ENCODE results near the gene FAM20A.

The FAM20A gene

DNA sequence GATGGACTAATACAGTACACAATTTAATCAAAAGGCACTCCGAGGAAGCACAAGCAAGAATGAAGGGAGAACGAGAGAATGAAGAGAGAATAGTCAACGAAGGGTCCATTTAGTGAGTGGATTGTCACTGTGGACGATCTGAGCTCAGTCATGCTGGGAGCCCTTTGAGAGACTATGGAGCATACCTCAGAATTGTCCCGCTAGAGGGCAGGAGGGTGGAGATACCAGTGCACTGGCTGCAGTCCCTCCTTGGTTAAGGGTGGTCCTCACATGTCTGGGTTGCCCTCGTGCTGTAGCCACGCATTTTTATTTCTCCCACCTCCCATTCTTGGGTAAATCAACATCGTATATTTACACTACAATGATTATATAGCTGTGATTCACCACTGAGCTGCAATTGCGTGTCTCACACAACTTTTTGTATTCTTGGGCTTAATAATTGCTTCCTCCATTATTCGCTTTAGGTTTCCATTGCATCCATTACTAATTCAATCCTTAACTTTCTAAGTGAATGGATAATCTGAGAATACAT is 33.2 kb upstream of the FAM20A start:
- TF ChIP-seq CTCF (IDR thresholded peaks at IDR 0.05; ENCODE audit: extremely low read depth, insufficient read depth, missing control alignments), result no peak
- in situ Hi-C loops (cut with MboI; ENCODE audit: low pct_unique_long_range_greater_than_20kb, low sequenced_read_pairs, unreplicated experiment), result no loop called here
- no peak for DNase-seq (ENCODE audit: low spot score)

GRCh38 chr17:68628576-68628957 is 27.4 kb upstream of the FAM20A start:
- DNase-seq (ENCODE audit: low spot score), result no peak
- in situ Hi-C loops (cut with MboI; ENCODE audit: low pct_unique_long_range_greater_than_20kb, low sequenced_read_pairs, unreplicated experiment), result no loop called here
- no peak for TF ChIP-seq CTCF (IDR thresholded peaks at IDR 0.05; ENCODE audit: extremely low read depth, insufficient read depth, missing control alignments)

GRCh38 chr17:68627956-68628575 is 26.9 kb upstream of the FAM20A start:
- DNase-seq (ENCODE audit: low spot score), result no peak
- in situ Hi-C loops (cut with MboI; ENCODE audit: low pct_unique_long_range_greater_than_20kb, low sequenced_read_pairs, unreplicated experiment), result no loop called here
- no peak for TF ChIP-seq CTCF (IDR thresholded peaks at IDR 0.05; ENCODE audit: extremely low read depth, insufficient read depth, missing control alignments)

DNA sequence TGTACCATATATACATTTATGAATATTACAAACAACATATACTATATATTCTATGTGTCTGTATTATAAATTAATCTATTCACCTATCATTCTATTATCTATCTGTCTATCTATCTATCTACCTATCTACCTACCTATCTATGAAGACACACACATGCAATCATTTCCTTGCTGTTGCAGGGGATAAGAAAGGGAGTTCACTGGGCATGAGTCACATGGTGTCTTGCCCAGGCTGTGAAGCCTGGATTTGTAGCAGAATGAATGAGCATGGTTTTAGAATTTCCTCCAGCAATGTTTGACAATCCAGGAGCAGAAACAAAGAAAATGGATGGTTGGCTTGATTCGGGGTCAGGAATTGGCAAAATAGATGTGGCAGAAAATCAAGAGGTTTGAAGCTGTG is 23.2 kb upstream of the FAM20A start:
- TF ChIP-seq CTCF (IDR thresholded peaks at IDR 0.05; ENCODE audit: extremely low read depth, insufficient read depth, missing control alignments), result no peak

DNA sequence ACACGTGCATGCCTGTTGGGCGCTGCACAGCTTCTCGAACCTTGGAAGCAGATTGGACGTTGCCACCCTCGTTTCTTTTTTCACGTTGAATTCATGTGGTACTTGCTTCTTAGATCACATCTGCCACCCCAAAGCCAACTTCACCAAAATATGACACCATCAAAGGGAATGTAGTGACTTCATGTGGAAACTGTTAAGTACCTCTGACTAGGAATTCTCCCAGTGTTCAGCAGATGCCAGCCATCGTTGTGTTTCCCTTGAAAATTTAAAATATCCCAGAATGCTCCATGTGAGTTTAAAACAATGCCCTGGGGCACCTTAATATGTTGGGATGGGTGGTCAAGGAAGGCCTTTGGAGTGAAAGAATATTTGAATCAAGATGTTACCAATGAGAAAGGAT is 22.6 kb upstream of the FAM20A start:
- no peak for TF ChIP-seq CTCF (IDR thresholded peaks at IDR 0.05; ENCODE audit: extremely low read depth, insufficient read depth, missing control alignments)
- no peak for DNase-seq (ENCODE audit: low spot score)
- in situ Hi-C loops (cut with MboI; ENCODE audit: low pct_unique_long_range_greater_than_20kb, low sequenced_read_pairs, unreplicated experiment), result no loop called here

More for the DNA sequence above, 23.2 kb upstream of the FAM20A start:
- no peak for DNase-seq (ENCODE audit: low spot score)
- in situ Hi-C loops (cut with MboI; ENCODE audit: low pct_unique_long_range_greater_than_20kb, low sequenced_read_pairs, unreplicated experiment), result no loop called here

GRCh38 chr17:68622423-68622822 is 21.3 kb upstream of the FAM20A start:
- no peak for DNase-seq (ENCODE audit: low spot score)
- in situ Hi-C loops (cut with MboI; ENCODE audit: low pct_unique_long_range_greater_than_20kb, low sequenced_read_pairs, unreplicated experiment), result no loop called here

More at GRCh38 chr17:68622423-68622822, 21.3 kb upstream of the FAM20A start:
- TF ChIP-seq CTCF (IDR thresholded peaks at IDR 0.05; ENCODE audit: extremely low read depth, insufficient read depth, missing control alignments), result no peak

Data from GM13977 (cell line).